ENCODE results near the gene ZNF598.

- TF ChIP-seq POLR2A (IDR thresholded peaks at IDR 0.05; ENCODE audit: low read depth, low read length), result no peak
- no peak for TF ChIP-seq POLR2AphosphoS5 (IDR thresholded peaks at IDR 0.05; ENCODE audit: low read depth, low read length)
- no peak for TF ChIP-seq TAF1 (IDR thresholded peaks at IDR 0.05; ENCODE audit: borderline replicate concordance, low read depth, low read length)
These were observed 10.6 kb upstream of the ZNF598 start for GRCh38 chr16:2019921-2020831.
